Measurements from ENCODE around the gene ETS2. TPM values are rescaled to one million over a fixed set of nuclear protein-coding genes. Genes with fewer than 3 reads are reported as not detected.
A peak's percentile ranks its signal among the peaks of the same experiment; 100 is the strongest.

The ETS2 gene
- total RNA-seq, 1 experiment from 2014 or later, result 49.9 TPM

DNA sequence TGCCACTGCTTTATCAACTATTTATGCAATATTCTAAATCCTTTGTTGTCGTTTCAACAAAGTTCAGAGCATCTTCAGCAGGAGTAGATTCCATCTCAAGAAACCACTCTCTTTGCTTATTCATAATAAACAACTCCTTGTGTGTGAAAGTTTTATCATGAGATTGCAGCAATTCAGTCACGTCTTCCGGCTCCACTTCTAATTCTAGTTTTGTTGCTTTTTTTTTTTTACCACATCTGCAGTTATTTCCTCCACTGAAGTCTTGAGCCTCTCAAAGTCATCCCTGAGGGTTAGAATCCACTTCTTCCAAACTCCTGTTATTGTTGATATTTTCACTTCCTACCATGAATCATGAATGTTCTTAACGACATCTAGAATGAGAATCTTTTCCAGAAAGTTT is 14.8 kb upstream of the ETS2 start:
- Mint-ChIP-seq H3K4me1 (ENCODE audit: low read depth, unreplicated experiment) (peaks cover 14% of the 10 kb centered on the region), H3K36me3 (ENCODE audit: insufficient read depth, unreplicated experiment) (peaks cover 8% of the 10 kb centered on the region), H3K4me3 (ENCODE audit: low read depth, unreplicated experiment) (no peak overlapping the region), H3K9me3 (ENCODE audit: low read depth, unreplicated experiment) (peaks cover 2% of the 10 kb centered on the region), H3K27me3 (ENCODE audit: unreplicated experiment) (no peaks in the 10 kb centered on the region), H3K27ac (ENCODE audit: unreplicated experiment) (no peak overlapping the region)
- CTCF ChIA-PET, result no interaction called here
- intact Hi-C loops (cut with micrococcal nuclease; ENCODE audit: unreplicated experiment), result no loop called here
- no TSS peak for BruUV-seq (replicated peaks)
- no peak for DNase-seq
- TF ChIP-seq, protein P1, sequence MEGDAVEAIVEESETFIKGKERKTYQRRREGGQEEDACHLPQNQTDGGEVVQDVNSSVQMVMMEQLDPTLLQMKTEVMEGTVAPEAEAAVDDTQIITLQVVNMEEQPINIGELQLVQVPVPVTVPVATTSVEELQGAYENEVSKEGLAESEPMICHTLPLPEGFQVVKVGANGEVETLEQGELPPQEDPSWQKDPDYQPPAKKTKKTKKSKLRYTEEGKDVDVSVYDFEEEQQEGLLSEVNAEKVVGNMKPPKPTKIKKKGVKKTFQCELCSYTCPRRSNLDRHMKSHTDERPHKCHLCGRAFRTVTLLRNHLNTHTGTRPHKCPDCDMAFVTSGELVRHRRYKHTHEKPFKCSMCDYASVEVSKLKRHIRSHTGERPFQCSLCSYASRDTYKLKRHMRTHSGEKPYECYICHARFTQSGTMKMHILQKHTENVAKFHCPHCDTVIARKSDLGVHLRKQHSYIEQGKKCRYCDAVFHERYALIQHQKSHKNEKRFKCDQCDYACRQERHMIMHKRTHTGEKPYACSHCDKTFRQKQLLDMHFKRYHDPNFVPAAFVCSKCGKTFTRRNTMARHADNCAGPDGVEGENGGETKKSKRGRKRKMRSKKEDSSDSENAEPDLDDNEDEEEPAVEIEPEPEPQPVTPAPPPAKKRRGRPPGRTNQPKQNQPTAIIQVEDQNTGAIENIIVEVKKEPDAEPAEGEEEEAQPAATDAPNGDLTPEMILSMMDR (IDR thresholded peaks at IDR 0.05; ENCODE audit: unreplicated experiment), result no peak

- DNase-seq, result no peak
- TF ChIP-seq, protein P1 (IDR thresholded peaks at IDR 0.05; ENCODE audit: unreplicated experiment), result no peak
- intact Hi-C loops (cut with micrococcal nuclease; ENCODE audit: unreplicated experiment), result no loop called here
- peaks cover 10% of the 10 kb centered on the region for H3K36me3 Mint-ChIP-seq (ENCODE audit: insufficient read depth, unreplicated experiment)
- BruUV-seq (replicated peaks), result no TSS peak
- CTCF ChIA-PET, result no interaction called here
- no peaks in the 10 kb centered on the region for H3K27me3 Mint-ChIP-seq (ENCODE audit: unreplicated experiment)
- H3K4me3 Mint-ChIP-seq (ENCODE audit: low read depth, unreplicated experiment), result no peak overlapping the region
- peaks cover 33% of the 10 kb centered on the region for H3K4me1 Mint-ChIP-seq (ENCODE audit: low read depth, unreplicated experiment)
- no peak overlapping the region for H3K27ac Mint-ChIP-seq (ENCODE audit: unreplicated experiment)
- peaks cover 2% of the 10 kb centered on the region for H3K9me3 Mint-ChIP-seq (ENCODE audit: low read depth, unreplicated experiment)
Observed at GRCh38 chr21:38792676-38793459, 12.9 kb upstream of the ETS2 start.

GRCh38 chr21:38793926-38794713 is 11.6 kb upstream of the ETS2 start:
- no TSS peak for BruUV-seq (replicated peaks)
- peaks cover 2% of the 10 kb centered on the region for H3K9me3 Mint-ChIP-seq (ENCODE audit: low read depth, unreplicated experiment)
- H3K27me3 Mint-ChIP-seq (ENCODE audit: unreplicated experiment), result no peaks in the 10 kb centered on the region
- intact Hi-C loops (cut with micrococcal nuclease; ENCODE audit: unreplicated experiment), result no loop called here
- DNase-seq, result no peak
- CTCF ChIA-PET, result no interaction called here
- H3K4me1 Mint-ChIP-seq (ENCODE audit: low read depth, unreplicated experiment), result peaks cover 45% of the 10 kb centered on the region
- no peak overlapping the region for H3K4me3 Mint-ChIP-seq (ENCODE audit: low read depth, unreplicated experiment)
- TF ChIP-seq, protein P1 (IDR thresholded peaks at IDR 0.05; ENCODE audit: unreplicated experiment), result no peak
- H3K36me3 Mint-ChIP-seq (ENCODE audit: insufficient read depth, unreplicated experiment), result peaks cover 7% of the 10 kb centered on the region
- H3K27ac Mint-ChIP-seq (ENCODE audit: unreplicated experiment), result peak overlapping the region; percentile 54

GRCh38 chr21:38794978-38795377 is 10.8 kb upstream of the ETS2 start:
- peak overlapping the region; percentile 54 for H3K27ac Mint-ChIP-seq (ENCODE audit: unreplicated experiment)
- H3K4me1 Mint-ChIP-seq (ENCODE audit: low read depth, unreplicated experiment), result peaks cover 47% of the 10 kb centered on the region
- DNase-seq, result no peak
- no TSS peak for BruUV-seq (replicated peaks)
- H3K4me3 Mint-ChIP-seq (ENCODE audit: low read depth, unreplicated experiment), result no peak overlapping the region
- TF ChIP-seq, protein P1 (IDR thresholded peaks at IDR 0.05; ENCODE audit: unreplicated experiment), result peak; percentile 24
- peaks cover 2% of the 10 kb centered on the region for H3K9me3 Mint-ChIP-seq (ENCODE audit: low read depth, unreplicated experiment)
- CTCF ChIA-PET, result no interaction called here
- peaks cover 7% of the 10 kb centered on the region for H3K36me3 Mint-ChIP-seq (ENCODE audit: insufficient read depth, unreplicated experiment)
- H3K27me3 Mint-ChIP-seq (ENCODE audit: unreplicated experiment), result no peaks in the 10 kb centered on the region
- intact Hi-C loops (cut with micrococcal nuclease; ENCODE audit: unreplicated experiment), result loop anchor here (5.0 kb wide), 1 partner anchor 332 kb away; no protein-coding TSS in a partner anchor

All from Calu3 (cell line).